ENCODE measurements around the gene OTUD1. TPM values are rescaled to one million over a fixed set of nuclear protein-coding genes. Genes with fewer than 3 reads are reported as not detected.

OTUD1 gene
- total RNA-seq, 1 donor from 2014 or later: 9.5 TPM

DNA sequence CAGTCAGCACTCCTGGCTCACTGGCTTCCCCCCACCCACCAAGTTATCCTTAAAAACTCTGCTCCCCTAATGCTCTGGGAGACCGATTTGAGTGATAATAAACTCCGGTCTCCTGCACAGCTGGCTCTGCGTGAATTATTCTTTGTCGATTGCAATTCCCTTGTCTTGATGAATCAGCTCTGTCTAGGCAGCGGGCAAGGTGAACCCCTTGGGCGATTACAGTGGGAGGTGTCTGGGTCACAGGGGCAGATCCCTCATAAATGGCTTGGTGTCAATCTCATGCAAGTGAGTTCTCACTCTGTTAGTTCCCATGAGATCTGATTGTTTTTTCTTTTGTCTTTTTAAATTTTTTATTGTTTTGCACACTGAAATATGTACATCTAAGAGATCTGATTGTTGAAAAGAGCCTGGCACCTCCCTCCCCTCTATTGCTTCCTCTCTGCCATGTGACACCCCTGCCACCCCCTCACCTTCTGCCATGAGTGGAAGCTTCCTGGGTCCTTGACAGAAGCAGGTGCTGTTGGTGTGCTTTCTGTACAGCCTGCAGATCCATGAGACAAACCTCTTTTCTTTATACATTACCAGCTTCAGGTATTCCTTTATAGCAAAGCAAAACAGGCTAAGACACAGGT is 20.5 kb downstream of the OTUD1 start:
- intact Hi-C loops (cut with micrococcal nuclease): no loop called here

DNA sequence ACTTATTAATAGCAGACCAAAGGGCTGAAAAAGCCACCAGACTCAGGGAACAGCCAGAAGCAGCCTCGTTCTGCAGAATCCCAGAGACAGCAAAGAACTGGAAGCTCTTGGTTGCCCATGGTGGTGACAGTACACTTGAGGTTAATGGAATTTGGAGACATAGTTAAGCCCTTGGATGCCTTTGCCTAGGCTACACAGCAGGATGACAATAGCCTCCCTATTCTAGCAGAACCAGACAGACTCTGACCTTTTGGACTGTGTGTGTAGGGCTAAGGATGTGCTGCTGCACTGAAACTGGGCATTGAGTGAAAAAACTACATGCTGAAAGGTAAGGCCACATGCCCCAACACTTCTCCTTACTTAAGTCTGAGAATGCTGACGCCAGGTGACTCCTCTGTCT is 22.7 kb downstream of the OTUD1 start:
- intact Hi-C loops (cut with micrococcal nuclease): no loop called here

- intact Hi-C loops (cut with micrococcal nuclease): no loop called here
Measured at GRCh38 chr10:23467012-23467411, 28.1 kb downstream of the OTUD1 start.

- intact Hi-C loops (cut with micrococcal nuclease): no loop called here
Measured at GRCh38 chr10:23467548-23467947, 28.7 kb downstream of the OTUD1 start.

GRCh38 chr10:23469596-23470237 is 30.8 kb downstream of the OTUD1 start:
- intact Hi-C loops (cut with micrococcal nuclease): no loop called here

GRCh38 chr10:23472181-23472580 is 33.3 kb downstream of the OTUD1 start:
- intact Hi-C loops (cut with micrococcal nuclease): no loop called here

DNA sequence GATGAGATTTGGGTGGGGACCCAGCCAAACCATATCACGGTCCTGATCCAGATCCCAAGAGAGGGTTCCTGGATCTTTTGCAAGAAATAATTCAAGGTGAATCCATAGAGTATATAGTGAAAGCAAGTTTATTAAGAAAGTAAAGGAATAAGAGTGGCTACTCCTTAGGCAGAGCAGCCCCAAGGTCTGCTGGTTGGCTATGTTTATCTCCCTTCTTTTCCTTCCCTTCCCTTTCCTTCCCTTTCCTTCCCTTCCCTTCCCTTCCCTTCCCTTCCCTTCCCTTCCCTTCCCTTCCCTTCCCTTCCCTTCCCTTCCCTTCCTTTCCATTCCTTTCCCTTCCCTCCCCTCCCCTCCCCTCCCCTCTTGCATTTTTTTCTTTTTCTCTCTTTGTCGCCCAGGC is 35.2 kb downstream of the OTUD1 start:
- intact Hi-C loops (cut with micrococcal nuclease): no loop called here

GRCh38 chr10:23474626-23475025 is 35.8 kb downstream of the OTUD1 start:
- intact Hi-C loops (cut with micrococcal nuclease): no loop called here

DNA sequence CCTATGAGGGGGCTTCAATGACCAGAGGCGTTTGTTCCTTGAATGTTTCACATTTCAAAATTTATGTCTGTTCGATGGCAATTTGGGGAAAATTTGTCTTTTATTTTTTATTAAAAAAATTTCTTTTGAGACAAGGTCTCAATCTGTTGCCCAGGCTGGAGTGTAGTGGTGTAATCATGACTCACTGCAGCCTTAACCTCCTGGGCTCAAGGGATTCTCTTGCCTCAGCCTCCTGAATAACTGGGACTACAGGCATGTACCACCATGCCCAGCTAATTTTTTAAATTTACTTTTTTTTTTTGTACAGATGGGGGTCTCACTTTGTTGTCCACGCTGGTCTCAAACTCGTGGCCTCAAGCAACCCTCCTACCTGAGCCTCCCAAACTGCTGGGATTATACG is 39.7 kb downstream of the OTUD1 start:
- intact Hi-C loops (cut with micrococcal nuclease): no loop called here

- intact Hi-C loops (cut with micrococcal nuclease): no loop called here
Measured at GRCh38 chr10:23479798-23480473, 41.1 kb downstream of the OTUD1 start.

- intact Hi-C loops (cut with micrococcal nuclease): no loop called here
Measured at GRCh38 chr10:23481363-23481961, 42.6 kb downstream of the OTUD1 start.

- intact Hi-C loops (cut with micrococcal nuclease): no loop called here
Measured at GRCh38 chr10:23490115-23490514, 51.2 kb downstream of the OTUD1 start.

Other genes with a start within 250 kb of the OTUD1 start
- gene PTF1A, start 246.8 kb upstream of the OTUD1 start, total RNA-seq: not detected in 2 replicates
- gene C10orf67, start 94.3 kb upstream of the OTUD1 start, total RNA-seq: not detected in 2 replicates

Measured in T-helper 2 cell treated with Interferon-gamma antibody and Interleukin-4, amounts not matched to agents 100 ng/mL and 5 ng/mL, for 36 hours (primary cell).